Dermis microvascular lymphatic vessel endothelial cell (primary cell): ENCODE data around the gene PLAGL1. TPM values are rescaled to one million over a fixed set of nuclear protein-coding genes. Genes with fewer than 3 reads are reported as not detected.
A peak's percentile ranks its signal among the peaks of the same experiment; 100 is the strongest.
"Not testable (repeated sequence)": the region's sequence is repeated elsewhere in the genome, so short reads cannot be mapped to it uniquely, and the experiment has no call there.

Experiments
- DNase-seq, 2 donors: peaks; one replicate each; pipeline versions ENCODE4 v3.0.0 to v3.0.0-alpha.2; 2010; ENCODE audit warnings: low read depth in 2 of 2
- total RNA-seq: library from RNA; depleted of rRNA; stranded (reverse); fragments of >200 nt; gene quantifications from 2 replicates; pipeline ENCODE4 v1.2.1, GENCODE V29; 2014

The PLAGL1 gene
- total RNA-seq, 1 donor from 2014 or later: 3.0 TPM

DNA sequence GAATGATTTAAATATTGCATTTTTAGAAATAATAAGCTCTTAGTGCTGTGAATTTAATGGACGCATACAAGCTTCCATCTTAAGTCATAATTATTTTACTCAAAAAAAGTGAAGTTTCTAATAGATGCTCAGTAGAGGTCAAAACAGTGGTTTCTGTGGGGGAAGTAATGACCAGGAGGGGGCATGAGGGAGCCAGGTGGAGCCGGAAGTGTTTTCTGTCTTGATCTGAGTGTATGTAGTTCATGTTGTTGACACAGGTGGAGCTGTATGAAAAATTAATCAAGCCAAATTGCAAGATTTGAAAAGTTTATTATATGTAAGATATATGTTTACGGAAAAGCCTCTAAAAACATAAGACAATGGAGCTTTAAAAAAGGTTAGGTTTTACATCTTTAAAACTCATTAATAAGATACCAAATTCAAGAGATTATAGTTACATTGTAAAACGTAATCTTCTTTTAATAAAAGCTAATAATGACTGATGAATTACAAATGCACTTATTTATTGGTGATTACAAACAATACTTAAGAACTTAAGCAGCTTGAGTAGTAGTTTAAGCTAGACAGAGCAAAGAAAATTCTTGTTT is 68.0 kb downstream of the PLAGL1 start:
- DNase-seq: peak; percentile 9 to 52

DNA sequence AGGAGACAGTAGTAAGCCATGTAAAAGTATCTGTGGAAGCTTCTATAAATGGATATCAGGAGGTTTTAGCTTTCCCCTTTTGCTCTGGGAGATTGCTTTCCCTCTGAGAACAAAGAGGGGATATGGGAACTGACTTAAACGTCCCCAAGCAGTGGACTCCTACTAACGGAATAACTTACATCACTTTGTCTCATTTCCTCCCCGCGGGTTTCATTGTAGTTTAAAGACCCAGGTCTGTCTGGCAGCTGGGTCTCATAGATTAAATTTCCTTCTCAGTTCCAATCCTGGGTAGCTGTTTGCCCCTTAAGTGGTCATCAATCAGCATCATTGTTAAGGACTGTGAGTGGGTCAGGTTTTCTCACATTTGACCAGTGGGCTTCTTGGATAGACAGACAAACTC is 68.7 kb downstream of the PLAGL1 start:
- peak in 1 of 2 donors; percentile 12 for DNase-seq

GRCh38 chr6:143937668-143937970 is 70.4 kb downstream of the PLAGL1 start:
- DNase-seq: no peak

- no peak for DNase-seq
These were observed 71.0 kb downstream of the PLAGL1 start for GRCh38 chr6:143936778-143937667.

DNA sequence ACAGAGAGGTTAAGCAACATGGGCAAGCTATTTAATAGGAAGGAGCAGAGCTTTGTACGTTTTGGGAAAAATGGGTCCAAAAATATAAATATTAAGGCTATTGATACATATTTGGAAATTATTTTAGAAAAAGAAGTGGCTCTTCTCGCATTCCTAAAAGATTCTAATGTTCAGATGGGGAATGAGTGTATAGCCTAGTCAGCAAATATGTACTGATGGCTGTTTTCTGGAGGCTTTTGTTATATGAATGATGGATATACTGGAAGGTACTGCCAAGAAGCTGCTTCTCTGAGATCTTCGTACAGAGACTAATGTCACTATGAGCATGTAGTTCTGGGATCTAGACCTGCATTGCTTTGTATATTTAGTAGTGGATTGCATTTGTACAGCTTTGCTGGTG is 71.7 kb downstream of the PLAGL1 start:
- DNase-seq: no peak

GRCh38 chr6:143934867-143935266 is 73.2 kb downstream of the PLAGL1 start:
- no peak for DNase-seq

DNA sequence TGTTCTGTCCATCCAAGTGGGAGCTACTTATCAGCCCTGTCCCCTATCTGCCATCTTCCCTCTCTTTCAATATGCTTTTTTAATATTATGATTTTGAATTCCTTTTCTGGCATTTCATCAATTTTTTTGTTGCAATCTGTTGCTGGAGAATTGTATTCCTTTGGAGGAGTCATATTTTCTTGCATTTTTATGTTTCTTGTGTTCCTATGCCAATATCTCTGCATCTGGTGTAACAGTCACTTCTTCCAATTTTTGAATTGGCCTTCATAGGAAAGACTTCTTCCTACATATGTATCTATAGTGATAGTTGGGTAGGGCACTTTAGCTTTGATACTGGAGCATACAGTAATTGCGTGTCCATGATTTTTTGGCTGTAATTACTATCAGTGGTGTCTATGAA is 73.7 kb downstream of the PLAGL1 start:
- no peak for DNase-seq

DNA sequence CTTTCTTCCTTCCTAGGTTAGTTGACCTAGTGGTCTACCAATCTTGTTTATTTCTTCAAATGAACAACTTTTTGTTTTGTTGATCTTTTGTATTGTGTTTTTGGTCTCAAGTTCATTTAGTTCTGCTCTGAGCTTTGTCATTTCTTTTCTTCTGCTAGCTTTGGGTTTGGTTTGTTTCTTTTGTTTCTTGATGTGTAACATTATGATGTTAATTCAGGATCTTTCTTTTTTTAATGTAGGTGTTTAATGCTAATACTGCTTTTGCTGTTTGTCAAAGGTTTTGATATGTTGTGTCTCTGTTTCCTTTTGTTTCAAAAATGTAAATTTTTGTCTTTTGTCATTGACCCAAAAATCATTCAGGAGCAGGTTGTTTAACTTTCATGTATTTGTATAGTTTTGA is 78.1 kb downstream of the PLAGL1 start:
- no peak for DNase-seq

GRCh38 chr6:143928853-143929252 is 79.2 kb downstream of the PLAGL1 start:
- DNase-seq: no peak

GRCh38 chr6:143917026-143917425 is 91.0 kb downstream of the PLAGL1 start:
- not testable (repeated sequence) for DNase-seq

GRCh38 chr6:143912671-143913070 is 95.4 kb downstream of the PLAGL1 start:
- DNase-seq: no peak

DNA sequence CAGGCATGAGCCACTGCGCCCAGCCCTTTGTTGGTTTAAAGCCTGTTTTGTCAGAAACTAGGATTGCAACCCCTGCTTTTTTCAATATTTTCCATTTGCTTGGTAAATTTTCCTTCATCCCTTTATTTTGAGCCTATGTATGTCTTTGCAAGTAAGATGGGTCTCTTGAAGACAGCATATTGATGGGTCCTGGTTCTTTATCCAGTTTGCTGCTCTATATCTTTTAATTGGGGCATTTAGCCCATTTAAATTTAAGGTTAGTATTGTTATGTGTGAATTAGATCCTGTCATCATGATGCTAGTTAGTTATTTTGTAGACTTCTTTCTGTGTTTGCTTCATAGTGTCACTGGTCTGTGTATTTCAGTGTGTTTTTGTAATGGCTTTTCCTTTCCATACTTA is 97.0 kb downstream of the PLAGL1 start:
- no peak for DNase-seq

DNA sequence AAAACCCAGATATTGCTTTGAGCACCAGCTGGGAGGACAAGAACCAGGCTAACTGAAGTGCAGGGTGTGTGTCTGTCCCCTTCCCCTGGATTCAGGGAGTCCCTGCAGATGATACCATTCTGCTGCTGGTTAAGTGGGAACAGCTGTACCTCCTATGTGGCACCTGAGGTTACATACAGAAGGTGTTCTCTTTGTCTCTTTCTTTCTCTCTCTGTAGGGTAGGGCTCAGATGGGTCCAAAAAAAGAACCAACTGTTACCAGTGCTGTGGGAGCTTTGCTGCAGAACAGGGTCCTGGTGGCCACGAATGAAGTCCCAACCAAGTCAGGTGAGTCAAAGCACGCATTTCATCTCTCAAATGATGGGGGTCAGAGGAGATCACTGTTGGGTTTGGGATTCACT is 105.2 kb downstream of the PLAGL1 start:
- no peak for DNase-seq

DNA sequence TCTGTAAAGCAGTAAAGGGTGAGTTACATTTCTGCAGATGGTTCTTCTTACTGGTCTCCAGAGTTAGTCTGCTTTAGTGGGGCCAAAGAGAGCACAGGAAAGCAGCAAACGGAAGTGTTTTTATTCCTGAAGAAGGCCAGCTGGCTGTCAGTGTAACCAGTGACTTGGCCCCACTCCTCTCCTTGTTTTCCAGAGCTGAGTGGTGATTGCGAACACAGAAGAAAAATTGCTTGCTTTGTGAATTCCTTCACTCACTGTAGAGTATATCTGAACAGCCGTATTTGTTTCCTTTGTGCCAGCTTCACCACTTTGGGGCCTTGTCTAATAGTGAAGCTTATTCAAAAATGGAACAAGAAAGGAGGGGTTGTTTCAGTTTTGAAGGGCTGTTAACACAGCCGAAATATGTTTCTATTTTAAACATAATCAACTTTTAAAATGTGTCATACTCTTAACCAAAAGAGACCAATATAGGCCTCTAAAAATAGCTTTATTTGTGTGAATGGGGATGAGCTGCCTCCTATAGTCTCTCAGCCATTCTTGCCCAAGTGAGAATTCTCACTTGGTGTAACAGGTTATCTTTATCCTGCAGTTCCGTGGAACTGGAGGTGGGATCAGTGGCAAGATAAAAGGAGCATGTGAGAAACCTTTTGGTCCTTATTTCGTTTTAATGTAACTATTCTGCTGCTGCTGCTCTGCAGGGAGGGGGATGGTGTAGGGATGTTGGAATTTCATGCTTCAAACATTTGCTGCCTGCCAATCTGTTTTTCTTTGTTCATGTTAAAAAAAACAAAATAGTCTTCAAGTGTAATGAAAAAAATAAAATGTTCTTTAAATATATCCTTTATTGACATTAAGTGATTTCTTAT is 105.9 kb downstream of the PLAGL1 start:
- peak in 1 of 2 donors; percentile 12 for DNase-seq

- no peak for DNase-seq
These were observed 107.7 kb downstream of the PLAGL1 start for GRCh38 chr6:143900358-143900757.

DNA sequence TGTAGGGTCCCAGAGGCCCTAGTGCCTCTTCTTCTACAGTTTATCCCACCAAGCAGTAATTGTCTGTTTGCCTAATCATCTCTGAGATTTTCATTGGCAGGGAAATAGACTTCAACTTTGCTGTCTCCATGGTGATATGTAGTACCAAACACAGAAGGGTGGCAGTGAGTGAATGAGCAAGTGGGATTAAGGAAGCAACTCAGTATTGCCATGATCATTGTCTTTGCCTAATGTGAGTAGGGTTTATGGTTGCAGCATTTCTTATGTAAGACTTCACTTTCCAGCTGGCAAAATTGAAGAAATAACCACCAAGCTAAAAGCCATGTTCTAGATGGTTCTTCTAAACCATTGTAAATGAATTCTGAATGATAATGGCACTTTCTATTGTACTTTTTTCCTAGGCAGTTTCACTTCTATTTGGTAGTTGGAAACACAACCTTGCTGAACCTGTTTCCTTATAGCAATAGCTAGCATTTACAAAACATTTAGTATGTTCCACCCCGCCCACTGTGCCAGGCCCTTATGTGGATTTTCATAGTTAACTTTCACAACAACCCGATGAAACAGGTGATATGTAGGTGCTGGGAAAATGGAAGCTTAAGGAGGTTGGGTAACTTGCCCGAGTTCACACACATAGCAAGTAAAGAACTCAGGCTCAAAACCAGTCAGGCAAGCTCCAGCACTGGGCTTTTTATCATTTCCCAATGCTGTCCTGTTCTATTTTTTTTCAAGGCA is 111.8 kb downstream of the PLAGL1 start:
- DNase-seq: no peak

DNA sequence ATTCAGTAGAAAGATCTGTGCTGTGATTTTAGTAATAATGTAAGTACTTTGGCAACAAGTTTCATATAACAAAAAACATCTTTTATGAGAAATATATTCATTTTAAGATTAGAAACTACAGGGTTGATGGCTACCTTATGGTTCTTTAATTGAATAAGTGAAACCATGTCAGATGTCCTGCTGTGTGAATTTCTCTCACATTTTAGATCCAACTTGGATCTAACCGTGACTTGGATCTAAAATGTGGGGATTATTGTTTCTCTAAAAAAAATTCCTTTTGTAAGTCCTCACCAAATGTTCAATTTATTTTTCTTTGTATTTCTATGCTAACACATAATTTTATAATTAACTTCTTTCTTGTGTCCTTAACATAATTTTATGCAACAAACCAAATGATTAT is 113.4 kb downstream of the PLAGL1 start:
- DNase-seq: no peak
